Aorta (tissue), 5 donors: ENCODE data around the gene PDE3A. TPM values are rescaled to one million over a fixed set of nuclear protein-coding genes. Genes with fewer than 3 reads are reported as not detected.

Experiments
- ATAC-seq: fragments of 200-7000 bp; cut with Tn5 transposase; one replicate; pipeline ENCODE4 v1.9.1; 2022; ENCODE audit warnings: moderate library complexity; ENCODE audit not compliant: low FRiP score
- DNase-seq, 2 donors: peaks; one replicate each; pipeline ENCODE4 v3.0.0-alpha.2; 2020
- H3K27ac ChIP-seq, 2 donors: one replicate each; pipeline ENCODE4 v1.5.1; 2013; ENCODE audit warnings: low read length in 2 of 2, mild to moderate bottlenecking in 2 of 2, moderate library complexity in 2 of 2, control low read depth in 1 of 2, inconsistent platforms in 1 of 2, low read depth in 1 of 2
- H3K27me3 ChIP-seq, 2 donors: one replicate each; pipeline ENCODE4 v1.6.1; 2013; ENCODE audit warnings: control low read depth in 1 of 2, low read length in 1 of 2, mild to moderate bottlenecking in 1 of 2, moderate library complexity in 1 of 2; ENCODE audit not compliant: insufficient read depth in 2 of 2, control insufficient read depth in 1 of 2
- H3K36me3 ChIP-seq, 2 donors: one replicate each; pipeline ENCODE4 v1.6.1; 2013; ENCODE audit warnings: control low read depth in 1 of 2, low read length in 1 of 2, mild to moderate bottlenecking in 1 of 2; ENCODE audit not compliant: insufficient read depth in 2 of 2, control insufficient read depth in 1 of 2
- H3K4me1 ChIP-seq, 2 donors: one replicate each; pipeline ENCODE4 v1.6.1; 2013; ENCODE audit warnings: low read length in 2 of 2, control low read depth in 1 of 2, mild to moderate bottlenecking in 1 of 2, moderate library complexity in 1 of 2; ENCODE audit not compliant: insufficient read depth in 2 of 2, control insufficient read depth in 1 of 2
- H3K4me3 ChIP-seq, 2 donors: one replicate each; pipeline ENCODE4 v1.5.1; 2013; ENCODE audit warnings: low read length in 2 of 2, control low read depth in 1 of 2, mild to moderate bottlenecking in 1 of 2
- H3K9me3 ChIP-seq: one replicate; pipeline ENCODE4 v1.6.1; 2013; ENCODE audit warnings: mild to moderate bottlenecking, low read length; ENCODE audit not compliant: control insufficient read depth
- WGBS, 2 donors: extraction: QIAGEN DNeasy Blood & Tissue Kit; methylation state at CpG; one replicate each; pipeline ENCODE4 v1.1.7; 2013; 5-methylcytosine and 5-hydroxymethylcytosine counted together
- intact Hi-C, 2 donors: fragments of 100-400 bp; cut with DNase I; formaldehyde crosslinking; loops; one replicate each; pipeline versions ENCODE4 v1.14.2 to v1.15.0; 2022
- polyA plus RNA-seq, 2 donors: library from polyadenylated mRNA; stranded (reverse); fragments of 200-250 nt; gene quantifications; one replicate each; pipeline ENCODE4 v1.2.3, GENCODE V29; 2013
- total RNA-seq, 2 donors: library from RNA; stranded (reverse); fragmentation: NEBNext Ultra II Directional; extraction: Animal tissue kit (Norgen Biotek cat#: 25700); gene quantifications; one replicate each; pipeline ENCODE4 v1.2.1, GENCODE V29; 2021
- donor health status: healthy with polysubstance abuse.
- donor health status: Bipolar disorder and iron deficiency.
- donor health status: DM: no; HTN: no; CAD: no.
- donor health status: DM: no; HTN: no; CAD: no.
- donor health status: DM: yes; HTN: yes; CAD: no.

Gene PDE3A
- total and polyA plus RNA-seq, 4 donors, result 7.4 to 99.3 (median 62.4) TPM

- Histone ChIP-seq H3K27ac (no peak overlapping the region), H3K4me1 (peaks cover 3 to 8% of the 10 kb centered on the region in 2 donors), H3K27me3 (no peaks in the 10 kb centered on the region), H3K4me3 (no peak overlapping the region), H3K36me3 (no peaks in the 10 kb centered on the region), H3K9me3 (no peaks in the 10 kb centered on the region)
- 15 to 20% methylated on average over 2 of the region's 2 CpGs for WGBS, 2 donors
- intact Hi-C loops, result no loop called here
- ATAC-seq (no peak), DNase-seq (no peak)
Observed at GRCh38 chr12:20450591-20451180, 82.3 kb downstream of the PDE3A start.

GRCh38 chr12:20451761-20452160 lies 83.4 kb downstream of the PDE3A start:
- Histone ChIP-seq H3K27me3 (no peaks in the 10 kb centered on the region), H3K4me3 (no peak overlapping the region), H3K27ac (no peak overlapping the region), H3K36me3 (no peaks in the 10 kb centered on the region), H3K9me3 (no peaks in the 10 kb centered on the region), H3K4me1 (peaks cover 2 to 3% of the 10 kb centered on the region in 2 donors)
- DNase-seq, result no peak
- 67 to 71% methylated on average over 3 of the region's 3 CpGs for WGBS, 2 donors
- intact Hi-C loops, result no loop called here
- ATAC-seq, result no peak

GRCh38 chr12:20452496-20453010 lies 84.2 kb downstream of the PDE3A start:
- H3K36me3 ChIP-seq, result no peaks in the 10 kb centered on the region
- H3K9me3 ChIP-seq, result no peaks in the 10 kb centered on the region
- H3K4me1 ChIP-seq, result peaks cover 0 to 3% of the 10 kb centered on the region in 2 donors
- no peak overlapping the region for H3K4me3 ChIP-seq
- ATAC-seq (no peak), DNase-seq (no peak)
- intact Hi-C loops, result no loop called here
- H3K27ac ChIP-seq, result no peak overlapping the region
- 93 to 95% methylated on average over 4 of the region's 4 CpGs for WGBS, 2 donors
- H3K27me3 ChIP-seq, result no peaks in the 10 kb centered on the region

- Histone ChIP-seq H3K27me3 (no peaks in the 10 kb centered on the region), H3K27ac (peak overlapping the region in 1 of 2 donors; percentile 36), H3K9me3 (no peaks in the 10 kb centered on the region), H3K4me1 (peaks cover 0 to 3% of the 10 kb centered on the region in 2 donors), H3K4me3 (no peak overlapping the region), H3K36me3 (no peaks in the 10 kb centered on the region)
- intact Hi-C loops, result no loop called here
- 83% methylated on average over 6 of the region's 6 CpGs for WGBS, 2 donors
- no peak for DNase-seq
- no peak for ATAC-seq
Observed at GRCh38 chr12:20453756-20454310, 85.5 kb downstream of the PDE3A start.

- H3K27me3 ChIP-seq, result no peaks in the 10 kb centered on the region
- no peak overlapping the region for H3K27ac ChIP-seq
- WGBS, 2 donors, result 38 to 50% methylated on average over 4 of the region's 4 CpGs
- no peak overlapping the region for H3K4me3 ChIP-seq
- ATAC-seq, result no peak
- intact Hi-C loops, result no loop called here
- DNase-seq, result no peak
- no peaks in the 10 kb centered on the region for H3K9me3 ChIP-seq
- peaks cover 0 to 3% of the 10 kb centered on the region in 2 donors for H3K4me1 ChIP-seq
- H3K36me3 ChIP-seq, result no peaks in the 10 kb centered on the region
Observed at GRCh38 chr12:20455001-20455706, 86.8 kb downstream of the PDE3A start.

- Histone ChIP-seq H3K27me3 (no peaks in the 10 kb centered on the region), H3K9me3 (no peaks in the 10 kb centered on the region), H3K4me1 (peaks cover 0 to 3% of the 10 kb centered on the region in 2 donors), H3K27ac (no peak overlapping the region), H3K4me3 (no peak overlapping the region), H3K36me3 (no peaks in the 10 kb centered on the region)
- ATAC-seq (no peak), DNase-seq (no peak)
- intact Hi-C loops, result no loop called here
- 81 to 89% methylated on average over 2 of the region's 2 CpGs for WGBS, 2 donors
Observed at GRCh38 chr12:20457582-20457981, 89.2 kb downstream of the PDE3A start.

GRCh38 chr12:20458011-20458410 lies 89.7 kb downstream of the PDE3A start:
- no peaks in the 10 kb centered on the region for H3K27me3 ChIP-seq
- no peak overlapping the region for H3K4me3 ChIP-seq
- peaks cover 0 to 3% of the 10 kb centered on the region in 2 donors for H3K4me1 ChIP-seq
- ATAC-seq (no peak), DNase-seq (no peak)
- no peaks in the 10 kb centered on the region for H3K9me3 ChIP-seq
- no peak overlapping the region for H3K27ac ChIP-seq
- H3K36me3 ChIP-seq, result no peaks in the 10 kb centered on the region
- intact Hi-C loops, result no loop called here
- WGBS, 2 donors, result 30 to 31% methylated on average over 1 of the region's 1 CpG

- intact Hi-C loops, result loop anchor here in 1 of 2 donors (10.0 kb wide), 1 partner anchor 145 kb away; no protein-coding TSS in a partner anchor
- DNase-seq, result no peak
- Histone ChIP-seq H3K9me3 (no peaks in the 10 kb centered on the region), H3K27me3 (no peaks in the 10 kb centered on the region), H3K4me3 (no peak overlapping the region), H3K27ac (no peak overlapping the region), H3K4me1 (peaks cover 0 to under 1% of the 10 kb centered on the region in 2 donors), H3K36me3 (no peaks in the 10 kb centered on the region)
- ATAC-seq, result no peak
- 87 to 94% methylated on average over 1 of the region's 1 CpG for WGBS, 2 donors
Observed at GRCh38 chr12:20459920-20460319, 91.6 kb downstream of the PDE3A start.
